Dermis microvascular lymphatic vessel endothelial cell (primary cell): Measurements from ENCODE around the gene UGT1A3. TPM values are rescaled to one million over a fixed set of nuclear protein-coding genes. Genes with fewer than 3 reads are reported as not detected.
"Not testable (repeated sequence)": the region's sequence is repeated elsewhere in the genome, so short reads cannot be mapped to it uniquely, and the experiment has no call there.

Experiments
- DNase-seq, 2 donors: peaks; one replicate each; pipeline versions ENCODE4 v3.0.0 to v3.0.0-alpha.2; 2010; ENCODE audit warnings: low read depth in 2 of 2
- total RNA-seq: library from RNA; depleted of rRNA; stranded (reverse); fragments of >200 nt; gene quantifications from 2 replicates; pipeline ENCODE4 v1.2.1, GENCODE V29; 2014

UGT1A3 gene
- total RNA-seq, 1 donor from 2014 or later = not detected

GRCh38 chr2:233707940-233708644, 20.8 kb upstream of the UGT1A3 start:
- peak in 1 of 2 donors; percentile 17 for DNase-seq

GRCh38 chr2:233708942-233709341, 19.9 kb upstream of the UGT1A3 start:
- no peak for DNase-seq

GRCh38 chr2:233711312-233712008, 17.4 kb upstream of the UGT1A3 start:
- peak; percentile 54 to 70 for DNase-seq

- DNase-seq = no peak
Measured at GRCh38 chr2:233712611-233713261, 16.1 kb upstream of the UGT1A3 start, which contains the start of gene UGT1A5. UGT1A5 (plus strand) TSS chr2:233712907; CDS start chr2:233712992, 85 bp downstream.

- no peak for DNase-seq
Measured at GRCh38 chr2:233713262-233713615, 15.6 kb upstream of the UGT1A3 start.

DNA sequence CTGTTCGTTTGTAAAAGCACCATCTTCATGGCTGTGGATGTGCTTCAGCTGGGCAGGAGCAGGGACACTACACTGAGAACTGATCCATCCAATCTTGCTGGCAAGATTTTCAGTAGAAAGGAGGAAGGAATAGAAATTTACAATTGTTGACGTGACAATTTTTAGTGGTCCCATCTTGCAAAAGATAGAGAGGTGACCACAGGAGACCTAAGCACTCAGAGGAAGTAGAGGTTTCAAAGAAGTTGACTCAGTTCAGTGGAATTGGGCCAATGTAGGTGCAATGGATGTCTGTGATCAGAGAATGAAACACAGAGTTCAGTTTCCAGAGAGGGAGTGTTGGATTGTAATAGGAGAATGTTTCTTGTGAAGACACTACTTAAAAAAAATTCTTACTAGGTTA, 14.7 kb upstream of the UGT1A3 start:
- DNase-seq = no peak

GRCh38 chr2:233718552-233718951, 10.3 kb upstream of the UGT1A3 start, which contains the start of gene UGT1A4:
UGT1A4 (plus strand) TSS chr2:233718736; CDS start chr2:233718821, 85 bp downstream.
- DNase-seq = no peak

- not testable (repeated sequence) for DNase-seq
Measured at GRCh38 chr2:233736868-233737653, 8.2 kb downstream of the UGT1A3 start.

DNA sequence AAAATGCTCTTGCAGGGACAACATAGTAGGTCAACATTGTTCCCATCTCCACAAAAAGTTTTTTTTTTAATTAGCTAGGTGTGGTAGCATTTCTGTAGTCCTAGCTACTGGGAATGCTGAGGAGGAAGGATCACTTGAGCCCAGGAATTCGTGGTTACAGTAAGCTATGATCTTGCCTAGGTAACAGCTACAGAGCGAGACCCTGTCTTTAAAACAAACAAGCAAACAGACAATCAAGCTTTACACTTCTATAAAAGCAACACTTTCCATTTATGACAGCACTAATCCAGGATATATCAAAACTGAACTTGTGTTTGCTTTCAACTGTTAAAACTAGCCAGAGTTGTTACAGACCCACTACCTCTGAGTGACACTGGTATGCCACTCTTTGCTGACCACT, 12.0 kb downstream of the UGT1A3 start:
- DNase-seq = no peak

DNA sequence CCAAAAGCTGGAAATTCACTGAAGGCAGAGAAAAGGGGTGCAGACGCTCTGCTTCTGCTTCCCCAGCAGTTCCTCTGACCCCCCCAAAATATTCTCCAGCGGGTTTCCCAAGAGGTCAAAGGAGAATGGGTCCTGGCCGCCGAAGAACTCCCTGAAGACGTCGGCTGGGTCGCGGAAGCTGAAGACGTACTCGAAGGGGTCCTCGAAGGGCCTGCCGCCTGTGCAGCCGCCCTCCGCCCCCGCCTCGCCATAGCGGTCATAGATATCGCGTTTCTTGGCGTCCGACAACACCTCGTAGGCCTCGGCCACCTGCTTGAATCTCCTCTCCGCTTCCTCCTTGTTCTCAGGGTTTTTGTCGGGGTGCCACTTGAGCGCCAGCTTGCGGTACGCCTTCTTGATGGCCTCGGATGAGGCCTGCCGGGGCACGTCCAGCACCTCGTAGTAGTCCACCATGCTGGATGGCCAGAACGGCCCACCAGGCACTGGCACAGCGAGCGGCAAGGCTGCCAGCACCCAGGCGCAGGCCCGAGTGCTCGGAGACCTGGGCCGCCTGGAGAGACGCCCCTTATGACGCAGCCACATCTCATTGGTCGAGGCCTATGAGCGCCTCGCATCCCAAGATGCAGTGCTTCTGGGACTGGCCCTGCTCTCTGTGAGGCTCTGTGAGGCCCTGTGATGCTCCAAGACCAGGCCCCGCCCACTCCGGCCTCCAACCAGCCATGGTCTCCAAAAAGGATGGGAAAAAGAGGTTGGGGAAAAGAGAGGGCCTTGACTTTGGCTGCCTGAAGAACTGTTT, 14.8 kb downstream of the UGT1A3 start:
- no peak for DNase-seq

- DNase-seq = no peak
Measured at GRCh38 chr2:233745073-233745755, 16.4 kb downstream of the UGT1A3 start.

- not testable (repeated sequence) for DNase-seq
Measured at GRCh38 chr2:233745838-233746237, 17.0 kb downstream of the UGT1A3 start.

DNA sequence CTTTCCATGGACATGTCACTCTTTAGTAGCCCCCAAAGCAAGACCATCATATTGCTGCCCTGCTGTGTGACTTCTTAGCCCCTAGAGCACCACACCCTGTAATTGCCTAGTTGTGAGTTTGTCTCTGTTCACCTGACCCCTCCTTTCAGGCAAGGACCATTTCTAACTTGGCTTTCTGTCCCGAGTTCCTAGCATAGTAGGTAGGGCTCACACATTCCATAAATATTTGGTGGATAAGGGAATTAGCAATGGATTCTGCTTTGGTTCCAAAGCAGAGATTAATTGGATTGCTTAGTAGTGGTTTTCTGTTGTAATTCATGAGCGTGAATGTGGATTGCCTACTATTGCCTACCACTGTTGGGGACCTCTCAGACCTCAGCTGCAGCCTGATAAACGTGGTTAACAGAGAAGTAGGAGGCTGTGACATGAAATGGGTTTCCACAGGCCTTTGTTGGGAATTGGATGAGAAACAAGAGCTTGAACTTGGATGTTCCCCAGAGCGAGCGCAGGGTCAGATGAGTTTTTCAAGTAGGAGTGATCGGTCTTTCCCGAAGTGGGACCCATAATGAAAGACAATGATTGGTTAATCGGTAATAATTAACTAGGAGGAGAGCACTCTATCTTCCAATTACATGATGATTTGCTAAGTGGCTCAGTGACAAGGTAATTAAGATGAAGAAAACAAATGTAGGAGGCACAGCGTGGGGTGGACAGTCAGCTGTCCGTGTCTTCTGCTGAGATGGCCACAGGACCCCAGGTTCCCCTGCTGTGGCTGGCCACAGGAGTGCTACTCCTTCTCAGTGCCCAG, 17.8 kb downstream of the UGT1A3 start:
- DNase-seq = no peak

DNA sequence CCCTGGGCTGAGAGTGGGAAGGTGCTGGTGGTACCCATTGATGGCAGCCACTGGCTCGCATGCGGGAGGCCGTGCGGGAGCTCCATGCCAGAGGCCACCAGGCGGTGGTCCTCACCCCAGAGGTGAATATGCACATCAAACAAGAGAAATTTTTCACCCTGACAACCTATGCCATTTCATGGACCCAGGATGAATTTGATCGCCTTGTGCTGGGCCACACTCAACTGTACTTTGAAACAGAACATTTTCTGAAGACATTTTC, 18.4 kb downstream of the UGT1A3 start:
- DNase-seq = no peak

DNA sequence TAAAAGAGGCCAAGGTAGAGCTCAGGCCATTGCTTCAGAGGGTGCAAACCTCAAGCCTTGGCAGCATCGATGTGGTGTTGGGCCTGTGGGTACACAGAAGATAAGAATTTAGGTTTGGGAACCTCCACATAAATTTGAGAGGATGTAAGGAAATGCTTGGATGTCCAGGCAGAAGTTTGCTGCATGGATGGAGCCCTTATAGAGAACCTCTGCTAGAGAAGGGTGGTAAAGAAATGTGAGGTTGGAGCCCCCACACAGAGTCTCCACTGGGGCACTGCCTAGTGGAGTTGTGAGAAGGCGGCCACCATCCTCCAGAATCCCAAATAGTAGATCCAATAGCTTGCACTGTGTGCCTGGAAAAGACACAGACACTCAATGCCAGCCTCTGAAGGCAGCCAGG, 21.8 kb downstream of the UGT1A3 start:
- not testable (repeated sequence) for DNase-seq

DNA sequence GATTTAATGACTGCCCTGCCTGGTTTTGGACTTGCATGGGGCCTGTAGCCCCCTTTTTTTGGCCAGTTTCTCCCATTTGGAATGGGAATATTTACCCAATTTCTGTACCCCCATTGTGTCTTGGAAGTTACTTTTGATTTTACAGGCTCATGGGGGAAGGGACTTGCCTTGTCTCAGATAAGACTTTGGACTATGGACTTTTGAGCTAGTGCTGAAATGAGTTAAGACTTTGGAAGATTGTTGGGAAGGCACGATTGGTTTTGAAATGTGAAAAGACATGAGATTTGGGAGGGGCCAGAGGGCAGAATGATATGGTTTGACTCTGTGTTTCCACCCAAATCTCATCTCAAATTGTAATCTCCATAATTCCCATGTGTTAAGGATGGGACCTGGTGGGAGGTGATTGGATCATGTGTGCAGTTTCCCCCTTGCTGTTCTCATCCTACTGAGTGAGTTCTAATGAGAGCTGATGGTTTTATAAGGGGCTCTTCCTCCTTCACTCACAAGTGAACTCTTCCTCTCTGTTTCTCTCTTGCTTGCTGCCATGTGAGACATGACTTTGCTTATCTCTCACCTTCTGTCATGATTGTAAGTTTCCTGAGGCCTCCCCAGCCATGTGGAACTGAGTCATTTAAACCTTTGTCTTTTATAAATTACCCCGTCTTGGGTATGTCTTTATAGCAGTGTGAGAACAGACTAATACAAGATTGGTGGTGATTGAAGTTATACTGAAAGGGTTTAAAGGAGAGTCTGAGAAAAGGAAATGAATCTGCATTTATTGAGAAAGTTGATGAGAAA, 22.6 kb downstream of the UGT1A3 start:
- not testable (repeated sequence) for DNase-seq

DNA sequence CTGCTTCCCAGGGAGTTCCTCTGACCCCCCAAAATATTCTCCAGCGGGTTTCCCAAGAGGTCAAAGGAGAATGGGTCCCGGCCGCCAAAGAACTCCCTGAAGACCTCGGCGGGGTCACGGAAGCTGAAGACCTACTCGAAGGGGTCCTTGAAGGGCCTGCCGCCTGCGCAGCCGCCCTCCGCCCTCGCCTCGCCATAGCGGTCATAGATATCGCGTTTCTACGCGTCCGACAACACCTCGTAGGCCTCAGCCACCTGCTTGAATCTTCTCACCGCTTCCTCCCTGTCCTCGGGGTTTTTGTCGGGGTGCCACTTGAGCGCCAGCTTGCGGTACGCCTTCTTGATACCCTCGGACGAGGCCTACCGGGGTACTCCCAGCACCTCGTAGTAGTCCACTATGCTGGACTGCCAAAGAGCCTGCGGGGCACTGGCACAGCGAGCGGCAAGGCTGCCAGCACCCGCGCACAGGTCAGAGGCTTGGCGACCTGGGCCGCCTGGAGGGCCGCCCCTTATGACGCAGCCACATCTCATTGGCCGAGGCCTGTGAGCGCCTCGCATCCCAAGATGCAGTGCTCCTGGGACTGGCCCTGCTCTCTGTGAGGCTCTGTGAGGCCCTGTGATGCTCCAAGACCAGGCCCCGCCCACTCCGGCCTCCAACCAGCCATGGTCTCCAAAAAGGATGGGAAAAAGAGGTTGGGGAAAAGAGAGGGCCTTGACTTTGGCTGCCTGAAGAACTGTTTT, 26.2 kb downstream of the UGT1A3 start:
- no peak for DNase-seq

- no peak for DNase-seq
Measured at GRCh38 chr2:233756429-233757081, 27.7 kb downstream of the UGT1A3 start.
